BJ (cell line): ENCODE measurements around the gene MTG2. TPM values are rescaled to one million over a fixed set of nuclear protein-coding genes. Genes with fewer than 3 reads are reported as not detected.

Experiments
- CTCF ChIA-PET: fragments of 350-600 bp; formaldehyde crosslinking; extraction: SDS; loops from one replicate; lab custom pipeline; 2021; ENCODE audit warnings: antibody characterized with exemption, inconsistent platforms; lab: Yijun Ruan, JAX
- POLR2A ChIA-PET: fragments of 300-600 bp; sonication (Branson Sonifier 250); formaldehyde crosslinking; extraction: SDS; loops from one replicate; lab custom pipeline; 2021; ENCODE audit warnings: antibody characterized with exemption; lab: Charles Lee
- DNase-seq: peaks from one replicate; pipeline ENCODE4 v3.0.0-alpha.2; 2011; ENCODE audit warnings: low read depth
- H3K27me3 ChIP-seq: 2 replicates; pipeline ENCODE4 v1.6.0; 2011; ENCODE audit warnings: low read length; ENCODE audit not compliant: control insufficient read depth, insufficient read depth
- H3K36me3 ChIP-seq: 2 replicates; pipeline ENCODE4 v1.5.1; 2011; ENCODE audit warnings: low read length; ENCODE audit not compliant: control insufficient read depth, insufficient read depth
- H3K4me3 ChIP-seq: 2 replicates; pipeline ENCODE4 v1.5.1; 2011; ENCODE audit warnings: low read depth, mild to moderate bottlenecking, control low read depth, low read length
- CTCF ChIP-seq: IDR thresholded peaks from 2 replicates; pipeline ENCODE4 v1.5.1; 2011; ENCODE audit warnings: low read depth, mild to moderate bottlenecking, control low read depth, inconsistent platforms, low read length, moderate library complexity; ENCODE audit not compliant: insufficient read depth
- polyA plus RNA-seq: library from polyadenylated mRNA; depleted of rRNA; stranded (reverse); fragments of >200 nt; gene quantifications from 2 replicates; pipeline ENCODE4 v1.2.3, GENCODE V29; 2011

Gene MTG2
- polyA plus RNA-seq, 1 experiment, result 19.3 TPM

- DNase-seq, result peak; percentile 88
- TF ChIP-seq CTCF, result no peak
- Histone ChIP-seq H3K36me3 (peaks cover 1% of the 10 kb centered on the region), H3K27me3 (no peaks in the 10 kb centered on the region; the same call in 1 of the 2 replicates), H3K4me3 (peak within 1 kb of the TSS; percentile 84)
- ChIA-PET POLR2A (no interaction called here), CTCF (interaction anchor here (1.0 kb wide), 1 partner anchor 171 kb away, joined by 3 read pairs; no protein-coding TSS in a partner anchor)
Measured at GRCh38 chr20:62237801-62238568, 55.2 kb downstream of the MTG2 start, which contains the start of gene OSBPL2. TSS of gene OSBPL2 (plus strand) at chr20:62238521. CDS start at chr20:62256185, 17,664 bp downstream.

- no peak for TF ChIP-seq CTCF
- CTCF ChIA-PET, result interaction anchor here (1.0 kb wide), 1 partner anchor 172 kb away, joined by 3 read pairs; no protein-coding TSS in a partner anchor
- no peaks in the 10 kb centered on the region; the same call in 1 of the 2 replicates for H3K27me3 ChIP-seq
- peaks cover 1% of the 10 kb centered on the region for H3K36me3 ChIP-seq
- no peak for DNase-seq
- peak overlapping the region; percentile 84 for H3K4me3 ChIP-seq
- POLR2A ChIA-PET, result no interaction called here
Measured at GRCh38 chr20:62238569-62239277, 55.9 kb downstream of the MTG2 start.

- CTCF ChIA-PET, result no interaction called here
- DNase-seq, result no peak
- H3K36me3 ChIP-seq, result peaks cover 1% of the 10 kb centered on the region
- no peaks in the 10 kb centered on the region; the same call in 1 of the 2 replicates for H3K27me3 ChIP-seq
- POLR2A ChIA-PET, result no interaction called here
- H3K4me3 ChIP-seq, result peak overlapping the region; percentile 84
- TF ChIP-seq CTCF, result no peak
Measured at GRCh38 chr20:62239278-62239879, 56.6 kb downstream of the MTG2 start.

GRCh38 chr20:62240020-62240685 lies 57.3 kb downstream of the MTG2 start:
- no peak overlapping the region for H3K4me3 ChIP-seq
- no peak for TF ChIP-seq CTCF
- CTCF ChIA-PET, result no interaction called here
- H3K27me3 ChIP-seq, result no peaks in the 10 kb centered on the region; the same call in 1 of the 2 replicates
- POLR2A ChIA-PET, result no interaction called here
- peaks cover 3% of the 10 kb centered on the region for H3K36me3 ChIP-seq
- DNase-seq, result no peak

GRCh38 chr20:62241506-62241905 lies 58.7 kb downstream of the MTG2 start:
- Histone ChIP-seq H3K27me3 (no peaks in the 10 kb centered on the region), H3K4me3 (no peak overlapping the region), H3K36me3 (peaks cover 3% of the 10 kb centered on the region)
- CTCF ChIA-PET, result no interaction called here
- no peak for TF ChIP-seq CTCF
- POLR2A ChIA-PET, result no interaction called here
- DNase-seq, result no peak
